ENCODE data around the gene INMT.

DNA sequence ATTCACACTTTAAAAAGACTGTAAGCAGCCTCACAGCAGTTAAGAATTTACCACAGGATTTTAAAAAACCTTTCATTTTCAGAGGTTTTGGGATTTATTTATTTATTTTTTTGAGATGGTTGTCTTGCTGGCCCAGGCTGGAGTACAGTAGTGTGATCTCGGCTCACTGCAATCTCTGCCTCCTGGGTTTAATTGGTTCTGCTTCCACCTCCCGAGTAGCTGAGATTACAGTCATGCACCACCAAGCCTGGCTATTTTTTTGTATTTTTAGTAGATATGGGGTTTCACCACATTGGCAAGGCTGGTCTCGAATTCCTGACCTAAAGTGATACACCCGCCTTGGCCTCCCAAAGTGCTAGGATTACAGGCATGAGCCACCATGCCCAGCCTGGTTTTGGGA lies 38.4 kb downstream of the INMT start:
- TF ChIP-seq POLR2A (IDR thresholded peaks at IDR 0.05), result no peak
- TF ChIP-seq, protein P1, sequence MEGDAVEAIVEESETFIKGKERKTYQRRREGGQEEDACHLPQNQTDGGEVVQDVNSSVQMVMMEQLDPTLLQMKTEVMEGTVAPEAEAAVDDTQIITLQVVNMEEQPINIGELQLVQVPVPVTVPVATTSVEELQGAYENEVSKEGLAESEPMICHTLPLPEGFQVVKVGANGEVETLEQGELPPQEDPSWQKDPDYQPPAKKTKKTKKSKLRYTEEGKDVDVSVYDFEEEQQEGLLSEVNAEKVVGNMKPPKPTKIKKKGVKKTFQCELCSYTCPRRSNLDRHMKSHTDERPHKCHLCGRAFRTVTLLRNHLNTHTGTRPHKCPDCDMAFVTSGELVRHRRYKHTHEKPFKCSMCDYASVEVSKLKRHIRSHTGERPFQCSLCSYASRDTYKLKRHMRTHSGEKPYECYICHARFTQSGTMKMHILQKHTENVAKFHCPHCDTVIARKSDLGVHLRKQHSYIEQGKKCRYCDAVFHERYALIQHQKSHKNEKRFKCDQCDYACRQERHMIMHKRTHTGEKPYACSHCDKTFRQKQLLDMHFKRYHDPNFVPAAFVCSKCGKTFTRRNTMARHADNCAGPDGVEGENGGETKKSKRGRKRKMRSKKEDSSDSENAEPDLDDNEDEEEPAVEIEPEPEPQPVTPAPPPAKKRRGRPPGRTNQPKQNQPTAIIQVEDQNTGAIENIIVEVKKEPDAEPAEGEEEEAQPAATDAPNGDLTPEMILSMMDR (IDR thresholded peaks at IDR 0.05), result no peak
